Raji (cell line): ENCODE data around the gene SRRM2.

Experiments
- POLR2A ChIP-seq: IDR thresholded peaks from 2 replicates; pipeline ENCODE4 v1.6.1; 2011; ENCODE audit warnings: low read depth, low read length, control low read depth; ENCODE audit not compliant: insufficient read depth

Gene SRRM2

DNA sequence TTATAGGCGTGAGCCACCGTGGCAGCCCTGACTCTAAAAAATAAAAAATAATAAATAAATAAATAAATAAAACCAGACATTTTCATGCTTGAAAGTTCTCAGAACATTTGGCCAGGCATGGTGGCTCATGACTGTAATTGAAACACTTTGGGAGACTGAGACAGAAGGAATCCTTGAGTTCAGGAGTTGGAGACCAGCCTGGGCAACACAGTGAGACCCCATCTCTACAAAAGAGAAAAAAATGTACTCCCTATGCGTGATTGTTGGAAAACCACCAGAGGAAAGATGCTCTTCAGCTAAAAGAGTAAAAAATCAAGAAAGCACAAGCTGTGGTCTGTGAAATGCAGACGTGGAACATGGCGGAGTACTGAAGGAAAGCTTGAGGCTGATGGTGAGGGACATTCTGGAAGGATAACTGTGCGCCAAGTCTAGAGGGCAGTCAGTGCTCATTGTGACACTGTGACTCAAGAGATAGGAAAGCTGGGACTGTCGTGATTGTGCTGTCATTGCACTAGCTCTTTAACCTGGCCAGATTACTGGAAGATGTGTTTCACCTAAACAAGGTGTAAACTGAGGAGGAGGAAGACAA, 28.3 kb upstream of the SRRM2 start:
- no peak for TF ChIP-seq POLR2A

DNA sequence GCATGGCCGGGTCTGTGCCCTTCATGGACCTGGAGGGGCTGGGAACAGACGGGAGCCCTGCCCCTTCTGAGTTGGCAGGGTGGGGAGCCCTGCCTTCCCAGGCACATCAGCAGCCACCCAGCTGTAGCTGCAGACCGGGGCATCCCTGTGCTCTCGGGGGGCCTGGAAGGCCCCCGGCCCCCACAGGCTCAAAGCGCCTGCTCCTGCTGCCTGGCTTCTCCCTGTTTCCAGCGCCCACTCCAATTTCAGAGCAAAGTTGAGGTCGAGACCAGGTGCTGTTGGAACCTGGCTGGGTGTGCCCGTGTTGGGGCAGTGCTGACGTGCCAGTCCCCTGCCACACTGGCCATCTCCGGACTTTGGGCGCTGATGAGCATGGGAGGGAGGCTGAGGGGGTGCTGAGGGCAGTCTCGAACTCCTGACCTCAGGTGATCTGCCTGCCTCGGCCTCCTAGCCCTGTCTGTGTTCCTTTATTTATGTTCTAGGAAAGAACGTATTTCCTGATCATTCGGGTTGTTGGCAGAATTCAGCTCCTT, 27.6 kb upstream of the SRRM2 start:
- TF ChIP-seq POLR2A: no peak

GRCh38 chr16:2726923-2727322, 25.5 kb upstream of the SRRM2 start:
- no peak for TF ChIP-seq POLR2A

DNA sequence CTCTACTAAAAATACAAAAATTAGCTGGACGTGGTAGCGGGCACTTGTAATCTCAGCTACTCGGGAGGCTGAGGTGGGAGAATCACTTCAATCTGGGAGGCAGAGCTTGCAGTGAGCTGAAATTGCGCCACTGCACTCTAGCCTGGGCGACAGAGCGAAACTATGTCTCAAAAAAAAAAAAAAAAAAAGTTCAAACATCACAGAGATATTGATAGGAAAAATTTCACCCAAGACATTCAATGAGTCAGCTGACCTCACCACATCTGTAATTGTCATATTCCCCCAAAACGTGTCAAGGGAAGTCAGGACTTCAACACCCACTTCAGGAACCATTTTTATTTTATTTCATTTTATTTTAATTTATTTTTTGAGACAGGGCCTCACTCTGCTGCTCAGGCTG, 24.4 kb upstream of the SRRM2 start:
- TF ChIP-seq POLR2A: no peak

- no peak for TF ChIP-seq POLR2A
Observed at GRCh38 chr16:2734844-2735515, 17.5 kb upstream of the SRRM2 start.

- no peak for TF ChIP-seq POLR2A
Observed at GRCh38 chr16:2736476-2737237, 15.8 kb upstream of the SRRM2 start.

GRCh38 chr16:2737238-2737605, 15.2 kb upstream of the SRRM2 start:
- no peak for TF ChIP-seq POLR2A

DNA sequence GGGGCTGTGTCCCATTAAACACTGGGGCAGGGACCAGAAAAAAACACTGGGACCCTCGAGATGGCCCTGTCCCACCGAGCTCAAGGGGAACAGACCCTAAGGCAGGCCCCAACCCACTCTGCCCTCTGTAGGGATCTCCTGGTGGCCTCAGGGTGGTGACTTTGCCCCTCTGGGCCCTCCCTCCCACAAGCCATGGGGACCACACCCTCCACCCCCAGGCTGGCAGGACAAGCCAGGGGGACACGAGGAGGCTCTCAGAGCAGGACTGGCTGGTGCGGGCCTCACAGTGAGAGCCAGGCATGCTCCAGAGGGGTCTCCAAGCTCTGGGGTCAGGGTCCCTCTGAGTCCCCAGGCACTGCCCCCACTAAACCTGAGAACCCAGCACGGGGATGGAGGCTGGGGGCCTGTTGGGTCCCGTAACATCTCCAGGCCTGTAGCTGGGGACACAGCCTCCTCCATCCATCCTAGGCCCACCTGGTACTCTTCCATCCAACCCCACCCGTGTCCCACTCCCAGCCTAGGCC, 14.5 kb upstream of the SRRM2 start:
- TF ChIP-seq POLR2A: no peak

DNA sequence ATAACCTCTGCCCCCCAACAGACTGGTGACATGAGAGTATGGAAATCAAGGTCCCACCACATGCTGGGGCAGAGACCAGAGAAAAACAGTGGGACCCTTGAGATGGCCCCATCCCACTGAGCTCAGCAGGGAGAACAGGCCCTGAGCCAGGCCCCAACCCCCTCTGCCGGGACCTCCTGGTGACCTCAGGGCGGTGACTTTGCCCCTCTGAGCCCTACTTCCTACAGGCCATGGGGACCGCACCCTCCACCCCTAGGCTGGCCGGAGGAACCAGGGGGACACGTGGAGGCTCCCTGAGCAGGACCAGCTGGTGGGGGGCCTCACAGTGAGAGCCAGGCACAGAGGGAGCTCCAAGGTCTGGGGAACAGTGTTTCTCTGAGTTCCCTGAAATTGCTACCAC, 13.8 kb upstream of the SRRM2 start:
- TF ChIP-seq POLR2A: no peak

- TF ChIP-seq POLR2A: no peak
Observed at GRCh38 chr16:2739625-2740430, 12.6 kb upstream of the SRRM2 start.

DNA sequence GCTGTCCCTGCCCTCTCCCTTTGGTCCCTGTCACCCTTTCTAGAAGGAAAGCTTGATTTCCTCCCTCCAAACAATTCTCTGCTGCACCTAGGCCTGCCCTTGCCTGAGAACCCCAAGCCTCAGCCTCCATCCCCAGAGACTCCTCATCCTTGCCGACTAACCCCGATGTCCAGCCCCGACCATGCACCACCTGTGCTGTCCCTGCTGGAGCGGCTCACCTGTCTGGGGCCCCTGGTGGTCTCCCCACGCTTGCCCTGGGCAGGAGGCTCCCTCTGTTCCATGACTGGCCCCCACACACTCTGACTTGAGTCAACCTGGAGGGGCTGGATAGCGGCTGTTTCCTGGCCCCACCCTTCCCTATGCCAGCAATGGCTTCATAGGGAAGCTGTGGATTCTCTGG, 12.0 kb upstream of the SRRM2 start:
- no peak for TF ChIP-seq POLR2A

- no peak for TF ChIP-seq POLR2A
Observed at GRCh38 chr16:2741168-2741567, 11.3 kb upstream of the SRRM2 start.

DNA sequence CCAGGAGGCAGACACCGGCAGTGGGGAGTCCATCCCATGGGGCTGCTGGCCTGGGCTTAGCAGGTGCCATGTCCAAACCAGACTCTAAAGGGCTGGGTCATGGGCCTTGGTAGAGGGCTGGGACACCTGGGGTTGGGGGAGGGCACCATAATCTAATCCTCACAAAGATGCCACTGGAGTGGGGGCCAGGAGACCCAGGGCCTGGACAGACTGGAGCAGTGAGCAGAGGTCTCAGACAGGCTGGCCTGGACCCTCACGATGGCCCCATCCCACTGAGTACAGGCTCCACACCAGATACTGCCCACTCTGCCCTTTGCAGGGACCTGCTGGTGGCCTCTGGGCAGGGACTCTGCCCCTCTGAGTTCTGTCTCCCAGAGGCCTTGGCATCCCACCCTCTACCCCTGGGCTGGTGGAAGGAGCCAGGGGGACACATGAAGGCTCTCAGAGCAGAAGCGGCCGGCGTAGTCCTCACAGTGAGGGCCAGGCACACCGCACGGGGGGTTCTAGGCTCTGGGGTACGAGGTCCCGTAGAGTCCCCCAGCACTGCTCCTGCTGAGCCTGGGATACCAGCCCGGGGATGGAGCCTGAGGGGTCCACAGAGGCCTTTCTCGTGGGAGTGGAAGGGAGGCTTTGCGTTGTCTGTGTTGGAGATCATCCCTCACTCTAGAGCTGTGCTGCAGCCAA, 10.0 kb upstream of the SRRM2 start:
- no peak for TF ChIP-seq POLR2A

DNA sequence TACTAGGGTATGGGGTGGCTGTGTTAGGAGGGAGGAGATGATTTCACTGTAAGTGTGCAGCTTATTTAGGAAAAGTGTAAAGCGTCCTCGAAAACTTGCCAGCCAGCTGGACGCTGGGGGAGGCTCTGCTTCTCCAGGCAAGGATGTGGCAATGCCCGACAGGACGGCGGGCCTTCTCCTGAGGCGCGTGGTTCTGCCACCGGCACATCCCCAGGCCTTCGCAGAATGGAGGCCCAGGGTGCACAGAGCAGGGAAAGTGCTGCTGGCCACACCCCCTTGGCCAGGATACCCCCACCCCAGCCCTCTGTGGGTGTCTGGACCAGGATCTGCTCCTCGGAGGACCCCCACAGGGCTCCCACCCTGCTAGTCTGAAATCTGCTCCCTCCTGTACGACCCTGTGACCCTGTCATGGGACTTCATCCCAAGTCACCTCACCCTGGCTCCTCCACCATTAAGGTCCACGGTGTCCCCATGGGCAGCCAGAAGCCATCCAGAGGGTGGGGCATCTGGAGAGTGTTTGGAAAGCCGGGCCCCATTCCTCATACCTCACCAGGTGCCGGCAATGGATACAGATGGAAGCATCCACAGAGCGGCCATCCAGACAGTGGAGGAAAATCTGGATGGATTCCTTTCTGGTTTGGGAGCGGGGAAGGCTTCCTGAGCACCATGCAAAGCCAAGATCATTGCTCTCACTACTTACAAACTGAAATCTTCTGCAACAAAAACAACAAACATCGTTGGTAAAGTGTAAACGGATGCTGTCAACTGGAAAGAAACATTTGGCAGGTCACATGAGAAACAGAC, 9.2 kb upstream of the SRRM2 start:
- no peak for TF ChIP-seq POLR2A
